Activated T-cell treated with anti-CD3 and anti-CD28 coated beads for 24 hours (primary cell): Measurements from ENCODE around the gene R3HDM4.
"Not testable (repeated sequence)": the region's sequence is repeated elsewhere in the genome, so short reads cannot be mapped to it uniquely, and the experiment has no call there.

Source experiments
- DNase-seq: peaks from one replicate; pipeline ENCODE4 v3.0.0-alpha.2; 2020; ENCODE audit warnings: low read depth

R3HDM4 gene

GRCh38 chr19:913080-913748 is at the start of gene R3HDM4:
Gene R3HDM4, minus strand, starts transcription at chr19:913219. Its CDS starts 62 bp downstream, at chr19:913157.
- DNase-seq, result peak; percentile 80

GRCh38 chr19:961866-962620 is 49.0 kb upstream of the R3HDM4 start:
- DNase-seq, result no peak

- no peak for DNase-seq
Measured at GRCh38 chr19:960601-960938, 47.6 kb upstream of the R3HDM4 start.

GRCh38 chr19:960020-960419 is 47.0 kb upstream of the R3HDM4 start:
- DNase-seq, result no peak

- DNase-seq, result peak; percentile 35
Measured at GRCh38 chr19:958967-959855, 46.2 kb upstream of the R3HDM4 start.

GRCh38 chr19:957578-957977 is 44.6 kb upstream of the R3HDM4 start:
- not testable (repeated sequence) for DNase-seq

- DNase-seq, result no peak
Measured at GRCh38 chr19:956766-957440, 43.9 kb upstream of the R3HDM4 start.

- DNase-seq, result no peak
Measured at GRCh38 chr19:955803-956765, 43.1 kb upstream of the R3HDM4 start.

GRCh38 chr19:954672-955494 is 41.9 kb upstream of the R3HDM4 start:
- no peak for DNase-seq

- DNase-seq, result no peak
Measured at GRCh38 chr19:954272-954671, 41.3 kb upstream of the R3HDM4 start.

- DNase-seq, result no peak
Measured at GRCh38 chr19:953445-954271, 40.6 kb upstream of the R3HDM4 start.

- DNase-seq, result no peak
Measured at GRCh38 chr19:952680-953444, 39.8 kb upstream of the R3HDM4 start.

- DNase-seq, result no peak
Measured at GRCh38 chr19:952049-952679, 39.1 kb upstream of the R3HDM4 start.

GRCh38 chr19:950352-951066 is 37.5 kb upstream of the R3HDM4 start:
- no peak for DNase-seq

- DNase-seq, result no peak
Measured at GRCh38 chr19:948842-949496, 36.0 kb upstream of the R3HDM4 start.

- no peak for DNase-seq
Measured at GRCh38 chr19:947707-948539, 34.9 kb upstream of the R3HDM4 start.
